DND-41 (cell line): ENCODE results near the gene IMPDH1.

ENCODE experiments used
- ATAC-seq: fragments of 200-7000 bp; cut with Tn5 transposase; 3 replicates; pipeline ENCODE4 v1.9.1; 2021; ENCODE audit warnings: low read depth; ENCODE audit not compliant: insufficient read depth
- DNase-seq: peaks from one replicate; pipeline ENCODE4 v3.0.0-alpha.2; 2020
- H2AFZ ChIP-seq: 2 replicates; pipeline ENCODE4 v1.6.0; 2012; ENCODE audit warnings: low read depth, low read length
- H3K27ac ChIP-seq: 2 replicates; pipeline ENCODE4 v1.5.1; 2012; ENCODE audit warnings: low read length, inconsistent platforms
- H3K27me3 ChIP-seq: fragments of 200-600 bp; sonication (generic); 2 replicates; pipeline ENCODE4 v1.6.0; 2012; ENCODE audit warnings: low read length, mild to moderate bottlenecking, inconsistent platforms; ENCODE audit not compliant: insufficient read depth, poor library complexity
- H3K36me3 ChIP-seq: 2 replicates; pipeline ENCODE4 v1.5.1; 2012; ENCODE audit warnings: low read length, inconsistent platforms; ENCODE audit not compliant: insufficient read depth
- H3K4me1 ChIP-seq: 2 replicates; pipeline ENCODE4 v1.5.1; 2012; ENCODE audit warnings: mild to moderate bottlenecking, low read length; ENCODE audit not compliant: insufficient read depth
- H3K4me2 ChIP-seq: 2 replicates; pipeline ENCODE4 v1.6.0; 2012; ENCODE audit warnings: mild to moderate bottlenecking, moderate library complexity, low read length, inconsistent platforms; ENCODE audit not compliant: insufficient read depth
- H3K4me3 ChIP-seq, 2 experiments: fragments of 200-600 bp in 1 of 2; shearing (Covaris generic) in 1 of 2; 2 replicates each; pipeline ENCODE4 v1.5.1; 2012 to 2016; ENCODE audit warnings: inconsistent platforms in 2 of 2, low read length in 2 of 2, mild to moderate bottlenecking in 2 of 2, low read depth in 1 of 2, moderate library complexity in 1 of 2
- H3K79me2 ChIP-seq: 2 replicates; pipeline ENCODE4 v1.6.0; 2012; ENCODE audit warnings: low read length, inconsistent platforms; ENCODE audit not compliant: insufficient read depth
- H3K9ac ChIP-seq: 2 replicates; pipeline ENCODE4 v1.6.0; 2012; ENCODE audit warnings: low read depth, mild to moderate bottlenecking, inconsistent platforms, low read length, moderate library complexity
- H3K9me3 ChIP-seq: 2 replicates; pipeline ENCODE4 v1.5.1; 2012; ENCODE audit warnings: low read length, moderate library complexity, mild to moderate bottlenecking, inconsistent platforms; ENCODE audit not compliant: insufficient read depth, severe bottlenecking
- H4K20me1 ChIP-seq: 2 replicates; pipeline ENCODE4 v1.6.0; 2012; ENCODE audit warnings: low read length; ENCODE audit not compliant: insufficient read depth
- CTCF ChIP-seq: IDR thresholded peaks from 2 replicates; pipeline ENCODE4 v1.5.1; 2012; ENCODE audit warnings: borderline replicate concordance, low read length, moderate library complexity, mild to moderate bottlenecking; ENCODE audit not compliant: poor library complexity, severe bottlenecking; ENCODE audit errors: extremely low read depth
- EZH2 ChIP-seq: IDR thresholded peaks from 3 replicates; pipeline ENCODE4 v1.6.1; 2012; ENCODE audit warnings: borderline replicate concordance, low read depth, mild to moderate bottlenecking, moderate library complexity, low read length, inconsistent platforms; ENCODE audit not compliant: severe bottlenecking

The IMPDH1 gene

DNA sequence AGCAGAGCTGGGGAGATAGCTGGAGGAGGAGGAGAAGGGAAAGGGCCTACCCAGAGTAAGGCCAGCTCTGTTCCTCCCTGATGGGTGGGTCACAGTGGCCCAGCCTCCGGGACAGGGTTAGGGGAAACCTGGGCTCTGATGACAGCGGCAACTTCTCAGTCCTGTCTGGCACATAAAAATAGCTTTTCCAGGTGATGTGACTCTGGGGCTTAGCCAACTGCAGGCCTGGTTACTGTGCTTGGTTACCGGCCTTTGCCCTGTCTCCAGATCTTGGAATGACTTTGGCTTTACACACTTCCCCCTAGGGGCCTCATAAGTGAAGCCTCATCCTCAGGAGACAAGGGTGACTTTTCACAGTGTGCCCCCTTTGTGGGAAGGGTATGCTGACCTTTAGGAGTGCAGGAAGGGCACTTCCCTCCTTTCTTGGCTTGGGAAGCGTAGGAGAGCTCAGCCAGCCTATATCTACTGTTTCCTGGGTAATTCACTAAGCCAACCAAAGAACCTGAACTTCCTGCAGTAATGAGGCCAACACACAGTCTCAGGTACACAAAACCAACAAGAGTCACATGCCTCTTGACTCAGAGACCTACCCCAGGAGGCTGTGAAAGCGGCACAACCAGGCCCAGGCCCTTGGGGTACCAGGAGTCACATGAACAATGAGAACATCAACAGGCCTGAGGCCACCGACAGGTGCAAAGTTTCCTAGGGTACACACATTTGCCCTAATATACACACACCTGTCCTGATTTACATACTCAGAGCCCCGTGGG, 34.2 kb upstream of the IMPDH1 start:
- Histone ChIP-seq H3K27ac (no peak overlapping the region), H3K36me3 (no peaks in the 10 kb centered on the region), H2AFZ (0 out of 2 replicates have a peak overlapping the region, but pooled peaks have one; percentile 27), H3K4me3 (no peak overlapping the region), H3K4me1 (no peaks in the 10 kb centered on the region), H3K27me3 (no peaks in the 10 kb centered on the region), H3K9me3 (no peaks in the 10 kb centered on the region), H4K20me1 (no peaks in the 10 kb centered on the region; the same call in 1 of the 2 replicates), H3K4me2 (no peak overlapping the region), H3K79me2 (no peaks in the 10 kb centered on the region), H3K9ac (no peak overlapping the region)
- DNase-seq (no peak), ATAC-seq (no peak)
- TF ChIP-seq CTCF (no peak), EZH2 (no peak)

DNA sequence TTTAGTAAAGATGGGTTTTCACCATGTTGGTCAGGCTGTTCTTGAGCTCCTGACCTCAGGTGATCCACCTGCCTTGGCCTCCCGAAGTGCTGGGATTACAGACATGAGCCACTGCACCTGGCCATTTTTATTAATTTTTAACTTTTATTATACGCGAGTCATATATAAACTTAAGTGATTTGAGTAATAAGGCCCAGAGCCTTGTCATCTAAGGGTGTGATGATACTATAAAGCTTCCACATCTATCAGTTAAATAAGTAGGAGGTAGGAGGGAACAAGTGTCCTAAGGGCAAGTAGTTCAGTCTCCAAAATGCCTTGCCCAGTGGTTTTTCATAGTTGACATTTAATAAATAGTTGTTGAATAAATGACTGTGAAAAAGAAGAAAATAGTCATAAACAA, 32.6 kb upstream of the IMPDH1 start:
- no peaks in the 10 kb centered on the region for H3K4me1 ChIP-seq
- H3K27me3 ChIP-seq, result peaks cover 3% of the 10 kb centered on the region
- TF ChIP-seq EZH2, result no peak
- no peak overlapping the region for H3K9ac ChIP-seq
- H3K27ac ChIP-seq, result no peak overlapping the region
- no peaks in the 10 kb centered on the region; the same call in 1 of the 2 replicates for H4K20me1 ChIP-seq
- no peak for DNase-seq
- no peak overlapping the region for H2AFZ ChIP-seq
- H3K4me2 ChIP-seq, result no peak overlapping the region
- H3K4me3 ChIP-seq, result no peak overlapping the region
- H3K9me3 ChIP-seq, result no peaks in the 10 kb centered on the region
- H3K36me3 ChIP-seq, result no peaks in the 10 kb centered on the region
- no peak for ATAC-seq
- H3K79me2 ChIP-seq, result no peaks in the 10 kb centered on the region

GRCh38 chr7:128437426-128438332, 27.9 kb upstream of the IMPDH1 start:
- TF ChIP-seq EZH2, result no peak
- no peak for TF ChIP-seq CTCF
- Histone ChIP-seq H2AFZ (no peak overlapping the region), H3K27ac (no peak overlapping the region), H3K4me2 (no peak overlapping the region), H3K4me3 (no peak overlapping the region), H3K9me3 (no peaks in the 10 kb centered on the region), H3K36me3 (no peaks in the 10 kb centered on the region), H4K20me1 (no peaks in the 10 kb centered on the region), H3K79me2 (no peaks in the 10 kb centered on the region), H3K9ac (no peak overlapping the region), H3K27me3 (peaks cover 32% of the 10 kb centered on the region), H3K4me1 (no peaks in the 10 kb centered on the region)
- no peak for DNase-seq
- no peak for ATAC-seq

GRCh38 chr7:128435327-128435686, 25.5 kb upstream of the IMPDH1 start:
- Histone ChIP-seq H3K4me2 (no peak overlapping the region), H2AFZ (no peak overlapping the region), H3K27me3 (peaks cover 42% of the 10 kb centered on the region), H3K4me1 (no peaks in the 10 kb centered on the region), H3K36me3 (no peaks in the 10 kb centered on the region), H3K27ac (no peak overlapping the region), H4K20me1 (no peaks in the 10 kb centered on the region), H3K9ac (no peak overlapping the region), H3K9me3 (no peaks in the 10 kb centered on the region), H3K4me3 (no peak overlapping the region), H3K79me2 (no peaks in the 10 kb centered on the region)
- DNase-seq (no peak), ATAC-seq (no peak)
- TF ChIP-seq CTCF (no peak), EZH2 (no peak)
